OCI-LY3 (cell line): ENCODE data around the gene TPCN2.

Source experiments
- H2AFZ ChIP-seq: fragments of 200-600, 300-600 bp; shearing (Covaris generic); 2 replicates; pipeline ENCODE4 v1.6.0; 2014; ENCODE audit warnings: antibody characterized with exemption, low read depth, low read length
- H3K27ac ChIP-seq: fragments of 200-600, 300-600 bp; sonication (generic); 2 replicates; pipeline ENCODE4 v1.5.1; 2014; ENCODE audit warnings: mild to moderate bottlenecking, low read length, moderate library complexity, mixed read lengths
- H3K27me3 ChIP-seq: fragments of 200-600, 300-600 bp; sonication (generic); 2 replicates; pipeline ENCODE4 v1.6.1; 2014; ENCODE audit warnings: low read depth, low read length, mixed read lengths
- H3K36me3 ChIP-seq: fragments of 200-600, 300-600 bp; sonication (generic); replicated peaks from 2 replicates; pipeline ENCODE3; 2014; ENCODE audit warnings: low read depth, low read length, mixed read lengths
- H3K4me1 ChIP-seq: fragments of 300-600, 200-600 bp; sonication (generic); 2 replicates; pipeline ENCODE4 v1.6.1; 2014; ENCODE audit warnings: low read length, mixed read lengths
- H3K4me2 ChIP-seq: fragments of 200-600, 300-600 bp; sonication (generic); 2 replicates; pipeline ENCODE4 v1.6.1; 2014; ENCODE audit warnings: low read length, mixed read lengths
- H3K4me3 ChIP-seq: fragments of 300-600, 200-600 bp; sonication (generic); 2 replicates; pipeline ENCODE4 v1.5.1; 2014; ENCODE audit warnings: antibody characterized with exemption, mild to moderate bottlenecking, low read length, moderate library complexity
- H3K79me2 ChIP-seq: fragments of 300-600, 200-600 bp; shearing (Covaris generic); 2 replicates; pipeline ENCODE4 v1.6.1; 2014; ENCODE audit warnings: mild to moderate bottlenecking, low read length, mixed read lengths
- H3K9ac ChIP-seq: fragments of 300-600, 200-600 bp; shearing (Covaris generic); 2 replicates; pipeline ENCODE4 v1.6.0; 2014; ENCODE audit warnings: mild to moderate bottlenecking, low read length, moderate library complexity
- H3K9me3 ChIP-seq: fragments of 200-600, 300-600 bp; shearing (Covaris generic); 2 replicates; pipeline ENCODE4 v1.6.1; 2014; ENCODE audit warnings: low read length, mixed read lengths; ENCODE audit not compliant: insufficient read depth
- H4K20me1 ChIP-seq: fragments of 200-600, 300-600 bp; sonication (generic); 2 replicates; pipeline ENCODE4 v1.6.1; 2016; ENCODE audit warnings: low read length, mixed read lengths; ENCODE audit not compliant: insufficient read depth
- EZH2phosphoT487 ChIP-seq: fragments of 200-600 bp; shearing (Covaris generic); IDR thresholded peaks from 2 replicates; pipeline ENCODE4 v1.6.1; 2018; ENCODE audit warnings: antibody characterized with exemption, mixed run types, low read depth
- TF ChIP-seq, protein P1 (sequence below): fragments of 200-600, 300-600 bp; sonication (generic); IDR thresholded peaks from 2 replicates; pipeline ENCODE4 v1.5.1; 2014; ENCODE audit warnings: antibody characterized with exemption, low read length, low read depth

Gene TPCN2

DNA sequence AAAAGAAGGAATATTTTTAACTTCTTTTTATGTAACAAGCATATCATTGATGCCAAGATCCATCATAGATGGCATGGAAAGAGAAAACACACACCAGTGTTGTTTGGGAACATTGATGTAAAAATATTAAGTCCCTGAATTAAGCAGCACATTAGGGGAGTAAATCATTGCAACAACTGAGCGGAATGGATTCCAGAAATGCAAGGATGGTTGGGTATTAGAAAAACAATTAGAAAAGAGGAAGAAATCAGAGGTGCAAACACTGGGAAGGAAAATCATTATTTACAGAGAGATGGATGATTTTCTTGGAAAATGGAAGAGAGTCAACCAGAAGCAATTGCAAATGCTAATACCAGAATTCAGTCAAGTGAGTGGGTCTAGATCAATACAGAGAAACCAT, 115.1 kb downstream of the TPCN2 start:
- no peak overlapping the region for H3K4me2 ChIP-seq
- H3K27ac ChIP-seq, result no peak overlapping the region
- no peaks in the 10 kb centered on the region for H4K20me1 ChIP-seq
- peaks cover 18% of the 10 kb centered on the region for H3K36me3 ChIP-seq
- no peak overlapping the region for H3K9ac ChIP-seq
- H3K27me3 ChIP-seq, result no peaks in the 10 kb centered on the region
- H3K9me3 ChIP-seq, result peaks cover 10% of the 10 kb centered on the region
- TF ChIP-seq EZH2phosphoT487, result no peak
- TF ChIP-seq, protein P1, sequence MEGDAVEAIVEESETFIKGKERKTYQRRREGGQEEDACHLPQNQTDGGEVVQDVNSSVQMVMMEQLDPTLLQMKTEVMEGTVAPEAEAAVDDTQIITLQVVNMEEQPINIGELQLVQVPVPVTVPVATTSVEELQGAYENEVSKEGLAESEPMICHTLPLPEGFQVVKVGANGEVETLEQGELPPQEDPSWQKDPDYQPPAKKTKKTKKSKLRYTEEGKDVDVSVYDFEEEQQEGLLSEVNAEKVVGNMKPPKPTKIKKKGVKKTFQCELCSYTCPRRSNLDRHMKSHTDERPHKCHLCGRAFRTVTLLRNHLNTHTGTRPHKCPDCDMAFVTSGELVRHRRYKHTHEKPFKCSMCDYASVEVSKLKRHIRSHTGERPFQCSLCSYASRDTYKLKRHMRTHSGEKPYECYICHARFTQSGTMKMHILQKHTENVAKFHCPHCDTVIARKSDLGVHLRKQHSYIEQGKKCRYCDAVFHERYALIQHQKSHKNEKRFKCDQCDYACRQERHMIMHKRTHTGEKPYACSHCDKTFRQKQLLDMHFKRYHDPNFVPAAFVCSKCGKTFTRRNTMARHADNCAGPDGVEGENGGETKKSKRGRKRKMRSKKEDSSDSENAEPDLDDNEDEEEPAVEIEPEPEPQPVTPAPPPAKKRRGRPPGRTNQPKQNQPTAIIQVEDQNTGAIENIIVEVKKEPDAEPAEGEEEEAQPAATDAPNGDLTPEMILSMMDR, result no peak
- no peak overlapping the region for H3K4me3 ChIP-seq
- H3K4me1 ChIP-seq, result peaks cover 29% of the 10 kb centered on the region
- H3K79me2 ChIP-seq, result no peaks in the 10 kb centered on the region
- no peak overlapping the region for H2AFZ ChIP-seq

GRCh38 chr11:69164824-69165223, 116.1 kb downstream of the TPCN2 start:
- Histone ChIP-seq H3K27me3 (no peaks in the 10 kb centered on the region), H3K79me2 (no peaks in the 10 kb centered on the region), H3K4me2 (no peak overlapping the region)

GRCh38 chr11:69165775-69166174, 117.0 kb downstream of the TPCN2 start:
- no peak overlapping the region for H2AFZ ChIP-seq
- H3K4me1 ChIP-seq, result peaks cover 29% of the 10 kb centered on the region
- H3K79me2 ChIP-seq, result no peaks in the 10 kb centered on the region
- peak overlapping the region; percentile 86 for H3K27ac ChIP-seq
- no peaks in the 10 kb centered on the region for H4K20me1 ChIP-seq
- no peaks in the 10 kb centered on the region for H3K27me3 ChIP-seq
- peaks cover 14% of the 10 kb centered on the region for H3K9me3 ChIP-seq
- peaks cover 18% of the 10 kb centered on the region for H3K36me3 ChIP-seq
- TF ChIP-seq, protein P1, result no peak
- TF ChIP-seq EZH2phosphoT487, result no peak
- H3K4me2 ChIP-seq, result peak overlapping the region; percentile 86
- peak overlapping the region; percentile 74 for H3K9ac ChIP-seq
- H3K4me3 ChIP-seq, result peak overlapping the region; percentile 68; the same call in 1 of the 2 replicates

More at GRCh38 chr11:69164824-69165223, 116.1 kb downstream of the TPCN2 start:
- H3K4me3 ChIP-seq, result no peak overlapping the region
- H3K9me3 ChIP-seq, result peaks cover 14% of the 10 kb centered on the region
- H3K36me3 ChIP-seq, result peaks cover 18% of the 10 kb centered on the region
- no peak overlapping the region for H3K9ac ChIP-seq
- no peaks in the 10 kb centered on the region for H4K20me1 ChIP-seq
- H3K27ac ChIP-seq, result no peak overlapping the region
- TF ChIP-seq, protein P1, result no peak
- no peak for TF ChIP-seq EZH2phosphoT487
- no peak overlapping the region for H2AFZ ChIP-seq
- H3K4me1 ChIP-seq, result peaks cover 29% of the 10 kb centered on the region

GRCh38 chr11:69166218-69167115, 117.7 kb downstream of the TPCN2 start:
- Histone ChIP-seq H3K4me1 (peaks cover 29% of the 10 kb centered on the region), H2AFZ (no peak overlapping the region), H3K9ac (peak overlapping the region; percentile 74), H3K9me3 (peaks cover 14% of the 10 kb centered on the region), H3K4me2 (peak overlapping the region; percentile 86), H3K4me3 (peak overlapping the region; percentile 68), H3K27me3 (no peaks in the 10 kb centered on the region), H3K36me3 (peaks cover 22% of the 10 kb centered on the region), H3K27ac (peak overlapping the region; percentile 86), H4K20me1 (no peaks in the 10 kb centered on the region), H3K79me2 (no peaks in the 10 kb centered on the region)
- no peak for TF ChIP-seq EZH2phosphoT487
- TF ChIP-seq, protein P1, result no peak
